GM23338 (cell line): ENCODE results near the gene LDB3. TPM values are rescaled to one million over a fixed set of nuclear protein-coding genes. Genes with fewer than 3 reads are reported as not detected.

Source experiments
- ATAC-seq: fragments of 200-7000 bp; cut with Tn5 transposase; 3 replicates; pipeline ENCODE4 v1.9.1; 2020
- DNase-seq: peaks from one replicate; pipeline ENCODE4 v3.0.0-alpha.2; 2015; ENCODE audit warnings: low spot score
- H2AFZ ChIP-seq: fragments of 200-600 bp; sonication (generic); 2 replicates; pipeline ENCODE4 v1.8.0; 2016; ENCODE audit warnings: antibody characterized with exemption, mild to moderate bottlenecking, moderate library complexity
- H3F3A ChIP-seq: fragments of 200-600 bp; sonication (generic); replicated peaks from 2 replicates; pipeline ENCODE4 v1.8.0; 2017; ENCODE audit warnings: antibody characterized with exemption, mixed run types, low read depth
- H3K27ac ChIP-seq: fragments of 200-600 bp; sonication (generic); 2 replicates; pipeline ENCODE4 v1.6.1; 2016; ENCODE audit warnings: low read depth
- H3K27me3 ChIP-seq: fragments of 200-600 bp; sonication (generic); 2 replicates; pipeline ENCODE4 v1.8.0; 2016; ENCODE audit warnings: mild to moderate bottlenecking, mixed run types, moderate library complexity; ENCODE audit not compliant: insufficient read depth
- H3K36me3 ChIP-seq: fragments of 200-600 bp; sonication (generic); 2 replicates; pipeline ENCODE4 v1.8.0; 2016; ENCODE audit warnings: mild to moderate bottlenecking; ENCODE audit not compliant: insufficient read depth
- H3K4me1 ChIP-seq: fragments of 200-600 bp; sonication (generic); 2 replicates; pipeline ENCODE4 v1.8.0; 2016; ENCODE audit warnings: mild to moderate bottlenecking, moderate library complexity; ENCODE audit not compliant: insufficient read depth
- H3K4me2 ChIP-seq: fragments of 200-600 bp; sonication (generic); 2 replicates; pipeline ENCODE4 v1.7.1; 2017; ENCODE audit warnings: mixed run types
- H3K4me3 ChIP-seq: fragments of 200-600 bp; sonication (generic); 2 replicates; pipeline ENCODE4 v1.6.1; 2016; ENCODE audit warnings: mixed run types
- H3K79me2 ChIP-seq: fragments of 200-600 bp; sonication (generic); replicated peaks from 2 replicates; pipeline ENCODE4 v1.8.0; 2017; ENCODE audit warnings: mild to moderate bottlenecking; ENCODE audit not compliant: insufficient read depth
- H3K9me2 ChIP-seq: fragments of 200-600 bp; sonication (generic); 2 replicates; pipeline ENCODE4 v1.8.0; 2017; ENCODE audit not compliant: insufficient read depth
- H4K20me1 ChIP-seq: fragments of 200-600 bp; sonication (generic); replicated peaks from 2 replicates; pipeline ENCODE4 v1.8.0; 2017; ENCODE audit warnings: mild to moderate bottlenecking; ENCODE audit not compliant: insufficient read depth
- H3K27ac Mint-ChIP-seq: 2 replicates; pipeline ENCODE4 v1.8.0; 2020; ENCODE audit warnings: inconsistent platforms, mild to moderate bottlenecking, moderate library complexity, mixed read lengths
- H3K27me3 Mint-ChIP-seq: 3 replicates; pipeline ENCODE4 v1.8.0; 2022; ENCODE audit warnings: low read depth, mild to moderate bottlenecking, moderate library complexity, mixed read lengths, inconsistent platforms; ENCODE audit not compliant: insufficient read depth, poor library complexity
- H3K36me3 Mint-ChIP-seq: 3 replicates; pipeline ENCODE4 v1.8.0; 2021; ENCODE audit warnings: low read depth, mild to moderate bottlenecking, inconsistent platforms, moderate library complexity, mixed read lengths
- H3K4me1 Mint-ChIP-seq: 3 replicates; pipeline ENCODE4 v1.8.0; 2020; ENCODE audit warnings: mild to moderate bottlenecking, inconsistent platforms, mixed read lengths
- H3K4me3 Mint-ChIP-seq: 3 replicates; pipeline ENCODE4 v1.8.0; 2021; ENCODE audit warnings: moderate library complexity, mild to moderate bottlenecking, inconsistent platforms, mixed read lengths
- H3K9me3 Mint-ChIP-seq: 3 replicates; pipeline ENCODE4 v1.8.0; 2020; ENCODE audit warnings: moderate library complexity, mild to moderate bottlenecking, inconsistent platforms, mixed read lengths
- CREB1 ChIP-seq: fragments of 250-450 bp; sonication (Bioruptor Pico); IDR thresholded peaks from 2 replicates; pipeline ENCODE4 v1.5.0; 2020; ENCODE audit warnings: low read depth, mild to moderate bottlenecking, moderate library complexity
- CTCF ChIP-seq, 2 experiments: fragments of 200-600 bp in 1 of 2; sonication (generic) in 1 of 2; conservative IDR thresholded peaks; 2 replicates each; pipeline versions ENCODE4 v1.5.1 to v1.6.1; 2016 to 2017; ENCODE audit warnings: antibody characterized with exemption in 2 of 2, low read depth in 2 of 2, mild to moderate bottlenecking in 2 of 2, moderate library complexity in 1 of 2
- EZH2 ChIP-seq: fragments of 200-600 bp; sonication (generic); IDR thresholded peaks from one replicate; pipeline ENCODE4 v1.8.0; 2017; ENCODE audit warnings: antibody characterized with exemption, mild to moderate bottlenecking, low read depth; ENCODE audit not compliant: unreplicated experiment
- EZH2phosphoT487 ChIP-seq: fragments of 200-600 bp; sonication (generic); IDR thresholded peaks from one replicate; pipeline ENCODE4 v1.8.1; 2018; ENCODE audit warnings: antibody characterized with exemption; ENCODE audit not compliant: unreplicated experiment
- JUNB ChIP-seq: IDR thresholded peaks from one replicate; pipeline ENCODE4 v1.6.1; 2016; ENCODE audit warnings: antibody characterized with exemption; ENCODE audit not compliant: unreplicated experiment
- NANOG ChIP-seq: IDR thresholded peaks from 2 replicates; pipeline ENCODE4 v1.6.1; 2016; ENCODE audit warnings: antibody characterized with exemption, borderline replicate concordance
- POLR2AphosphoS5 ChIP-seq: IDR thresholded peaks from 2 replicates; pipeline ENCODE4 v1.6.1; 2016; ENCODE audit warnings: antibody characterized with exemption, low read depth
- REST ChIP-seq: IDR thresholded peaks from one replicate; pipeline ENCODE4 v1.6.1; 2018; ENCODE audit warnings: antibody characterized with exemption; ENCODE audit not compliant: unreplicated experiment
- STAT1 ChIP-seq: IDR thresholded peaks from one replicate; pipeline ENCODE4 v1.6.1; 2016; ENCODE audit warnings: antibody characterized with exemption; ENCODE audit not compliant: unreplicated experiment
- ZNF331 ChIP-seq: fragments of 250-450 bp; sonication (Bioruptor Pico); IDR thresholded peaks from 2 replicates; pipeline ENCODE4 v1.5.0; 2020; ENCODE audit warnings: low read depth, mild to moderate bottlenecking, moderate library complexity
- polyA plus RNA-seq: library from polyadenylated mRNA; unstranded; fragments of >200 nt; fragmentation: Nextera tagmentation; extraction: Ambion mirVana; gene quantifications from 2 replicates; pipeline ENCODE4 v1.2.1, GENCODE V29; 2016
- total RNA-seq: library from RNA; depleted of rRNA; stranded (reverse); fragments of >200 nt; shearing (Covaris generic); gene quantifications from 2 replicates; pipeline ENCODE4 v1.2.3, GENCODE V29; 2014
- TF ChIP-seq, protein P1 (sequence below): fragments of 250-450 bp; sonication (Bioruptor Pico); IDR thresholded peaks from 2 replicates; pipeline ENCODE4 v1.5.0; 2020; ENCODE audit warnings: mild to moderate bottlenecking, moderate library complexity

LDB3 gene
- total and polyA plus RNA-seq, 2 experiments from 2014 or later = 0.14 to 0.16 TPM

GRCh38 chr10:86725980-86726676 is 57.8 kb downstream of the LDB3 start (continued):
- TF ChIP-seq, protein P1, sequence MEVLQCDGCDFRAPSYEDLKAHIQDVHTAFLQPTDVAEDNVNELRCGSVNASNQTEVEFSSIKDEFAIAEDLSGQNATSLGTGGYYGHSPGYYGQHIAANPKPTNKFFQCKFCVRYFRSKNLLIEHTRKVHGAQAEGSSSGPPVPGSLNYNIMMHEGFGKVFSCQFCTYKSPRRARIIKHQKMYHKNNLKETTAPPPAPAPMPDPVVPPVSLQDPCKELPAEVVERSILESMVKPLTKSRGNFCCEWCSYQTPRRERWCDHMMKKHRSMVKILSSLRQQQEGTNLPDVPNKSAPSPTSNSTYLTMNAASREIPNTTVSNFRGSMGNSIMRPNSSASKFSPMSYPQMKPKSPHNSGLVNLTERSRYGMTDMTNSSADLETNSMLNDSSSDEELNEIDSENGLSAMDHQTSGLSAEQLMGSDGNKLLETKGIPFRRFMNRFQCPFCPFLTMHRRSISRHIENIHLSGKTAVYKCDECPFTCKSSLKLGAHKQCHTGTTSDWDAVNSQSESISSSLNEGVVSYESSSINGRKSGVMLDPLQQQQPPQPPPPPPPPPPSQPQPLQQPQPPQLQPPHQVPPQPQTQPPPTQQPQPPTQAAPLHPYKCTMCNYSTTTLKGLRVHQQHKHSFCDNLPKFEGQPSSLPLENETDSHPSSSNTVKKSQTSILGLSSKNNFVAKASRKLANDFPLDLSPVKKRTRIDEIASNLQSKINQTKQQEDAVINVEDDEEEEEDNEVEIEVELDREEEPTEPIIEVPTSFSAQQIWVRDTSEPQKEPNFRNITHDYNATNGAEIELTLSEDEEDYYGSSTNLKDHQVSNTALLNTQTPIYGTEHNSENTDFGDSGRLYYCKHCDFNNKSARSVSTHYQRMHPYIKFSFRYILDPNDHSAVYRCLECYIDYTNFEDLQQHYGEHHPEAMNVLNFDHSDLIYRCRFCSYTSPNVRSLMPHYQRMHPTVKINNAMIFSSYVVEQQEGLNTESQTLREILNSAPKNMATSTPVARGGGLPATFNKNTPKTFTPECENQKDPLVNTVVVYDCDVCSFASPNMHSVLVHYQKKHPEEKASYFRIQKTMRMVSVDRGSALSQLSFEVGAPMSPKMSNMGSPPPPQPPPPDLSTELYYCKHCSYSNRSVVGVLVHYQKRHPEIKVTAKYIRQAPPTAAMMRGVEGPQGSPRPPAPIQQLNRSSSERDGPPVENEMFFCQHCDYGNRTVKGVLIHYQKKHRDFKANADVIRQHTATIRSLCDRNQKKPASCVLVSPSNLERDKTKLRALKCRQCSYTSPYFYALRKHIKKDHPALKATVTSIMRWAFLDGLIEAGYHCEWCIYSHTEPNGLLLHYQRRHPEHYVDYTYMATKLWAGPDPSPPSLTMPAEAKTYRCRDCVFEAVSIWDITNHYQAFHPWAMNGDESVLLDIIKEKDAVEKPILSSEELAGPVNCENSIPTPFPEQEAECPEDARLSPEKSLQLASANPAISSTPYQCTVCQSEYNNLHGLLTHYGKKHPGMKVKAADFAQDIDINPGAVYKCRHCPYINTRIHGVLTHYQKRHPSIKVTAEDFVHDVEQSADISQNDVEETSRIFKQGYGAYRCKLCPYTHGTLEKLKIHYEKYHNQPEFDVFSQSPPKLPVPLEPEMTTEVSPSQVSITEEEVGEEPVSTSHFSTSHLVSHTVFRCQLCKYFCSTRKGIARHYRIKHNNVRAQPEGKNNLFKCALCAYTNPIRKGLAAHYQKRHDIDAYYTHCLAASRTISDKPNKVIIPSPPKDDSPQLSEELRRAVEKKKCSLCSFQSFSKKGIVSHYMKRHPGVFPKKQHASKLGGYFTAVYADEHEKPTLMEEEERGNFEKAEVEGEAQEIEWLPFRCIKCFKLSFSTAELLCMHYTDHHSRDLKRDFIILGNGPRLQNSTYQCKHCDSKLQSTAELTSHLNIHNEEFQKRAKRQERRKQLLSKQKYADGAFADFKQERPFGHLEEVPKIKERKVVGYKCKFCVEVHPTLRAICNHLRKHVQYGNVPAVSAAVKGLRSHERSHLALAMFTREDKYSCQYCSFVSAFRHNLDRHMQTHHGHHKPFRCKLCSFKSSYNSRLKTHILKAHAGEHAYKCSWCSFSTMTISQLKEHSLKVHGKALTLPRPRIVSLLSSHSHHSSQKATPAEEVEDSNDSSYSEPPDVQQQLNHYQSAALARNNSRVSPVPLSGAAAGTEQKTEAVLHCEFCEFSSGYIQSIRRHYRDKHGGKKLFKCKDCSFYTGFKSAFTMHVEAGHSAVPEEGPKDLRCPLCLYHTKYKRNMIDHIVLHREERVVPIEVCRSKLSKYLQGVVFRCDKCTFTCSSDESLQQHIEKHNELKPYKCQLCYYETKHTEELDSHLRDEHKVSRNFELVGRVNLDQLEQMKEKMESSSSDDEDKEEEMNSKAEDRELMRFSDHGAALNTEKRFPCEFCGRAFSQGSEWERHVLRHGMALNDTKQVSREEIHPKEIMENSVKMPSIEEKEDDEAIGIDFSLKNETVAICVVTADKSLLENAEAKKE (CRISPR knock-in tag) = no peak
- TF ChIP-seq ZNF331 (CRISPR knock-in tag) (no peak), CTCF (conservative IDR thresholded peaks at IDR 0.05; ENCODE audit: low read depth in 2 of 2) (no peak)

GRCh38 chr10:86726677-86726999 is 58.3 kb downstream of the LDB3 start:
- no peak for DNase-seq

More at GRCh38 chr10:86726677-86726999, 58.3 kb downstream of the LDB3 start:
- H3K27ac ChIP-seq = no peak overlapping the region
- no peaks in the 10 kb centered on the region for H3K79me2 ChIP-seq
- H3K27me3 ChIP-seq = no peaks in the 10 kb centered on the region
- H2AFZ ChIP-seq = no peak overlapping the region
- no peaks in the 10 kb centered on the region for H4K20me1 ChIP-seq
- Mint-ChIP-seq H3K4me3 (no peak overlapping the region), H3K9me3 (no peaks in the 10 kb centered on the region), H3K36me3 (no peaks in the 10 kb centered on the region), H3K27ac (no peak overlapping the region), H3K4me1 (peaks cover 1% of the 10 kb centered on the region; the same call in 2 of the 3 replicates), H3K27me3 (peaks cover 3% of the 10 kb centered on the region)
- H3F3A ChIP-seq = no peaks in the 10 kb centered on the region
- H3K9me2 ChIP-seq = peaks cover 4% of the 10 kb centered on the region; the same call in 1 of the 2 replicates
- ATAC-seq = no peak
- no peaks in the 10 kb centered on the region for H3K36me3 ChIP-seq
- no peak overlapping the region for H3K4me3 ChIP-seq
- no peak for TF ChIP-seq CTCF (conservative IDR thresholded peaks at IDR 0.05; ENCODE audit: low read depth in 2 of 2)
- no peak for TF ChIP-seq EZH2phosphoT487
- TF ChIP-seq NANOG = no peak
- no peak for TF ChIP-seq CREB1 (CRISPR knock-in tag)
- no peak for TF ChIP-seq EZH2
- TF ChIP-seq POLR2AphosphoS5 = no peak
- no peak for TF ChIP-seq STAT1
- no peak for TF ChIP-seq JUNB
- no peak for TF ChIP-seq REST
- no peaks in the 10 kb centered on the region for H3K4me1 ChIP-seq
- H3K4me2 ChIP-seq = no peak overlapping the region
